Stimulated activated CD8-positive, alpha-beta memory T cell treated with anti-CD3 and anti-CD28 coated beads, Interleukin-15, amount 100 ng/mL, for 24 hours (primary cell): Measurements from ENCODE around the gene NSRP1.
"Not testable (repeated sequence)": the region's sequence is repeated elsewhere in the genome, so short reads cannot be mapped to it uniquely, and the experiment has no call there.

Source experiments
- DNase-seq: peaks from one replicate; pipeline ENCODE4 v3.0.0-alpha.2; 2020; ENCODE audit warnings: low read depth

Gene NSRP1

DNA sequence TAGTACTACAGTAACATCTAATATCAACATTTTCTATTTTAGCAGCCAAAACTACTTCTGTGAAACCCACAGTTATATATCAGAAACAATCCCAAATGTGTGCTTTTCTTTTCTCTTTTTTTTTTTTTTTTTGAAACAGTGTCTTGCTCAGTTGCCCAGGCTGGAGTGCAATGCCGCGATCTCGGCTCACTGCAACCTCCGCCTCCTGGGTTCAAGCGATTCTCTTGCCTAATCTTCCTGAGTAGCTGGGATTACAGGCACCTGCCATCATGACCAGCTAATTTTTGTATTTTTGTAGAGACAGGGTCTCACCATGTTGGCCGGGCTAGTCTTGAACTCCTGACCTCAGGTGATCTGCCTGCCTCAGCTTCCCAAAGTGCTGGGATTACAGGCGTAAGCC lies 2.0 kb downstream of the NSRP1 start:
- not testable (repeated sequence) for DNase-seq

DNA sequence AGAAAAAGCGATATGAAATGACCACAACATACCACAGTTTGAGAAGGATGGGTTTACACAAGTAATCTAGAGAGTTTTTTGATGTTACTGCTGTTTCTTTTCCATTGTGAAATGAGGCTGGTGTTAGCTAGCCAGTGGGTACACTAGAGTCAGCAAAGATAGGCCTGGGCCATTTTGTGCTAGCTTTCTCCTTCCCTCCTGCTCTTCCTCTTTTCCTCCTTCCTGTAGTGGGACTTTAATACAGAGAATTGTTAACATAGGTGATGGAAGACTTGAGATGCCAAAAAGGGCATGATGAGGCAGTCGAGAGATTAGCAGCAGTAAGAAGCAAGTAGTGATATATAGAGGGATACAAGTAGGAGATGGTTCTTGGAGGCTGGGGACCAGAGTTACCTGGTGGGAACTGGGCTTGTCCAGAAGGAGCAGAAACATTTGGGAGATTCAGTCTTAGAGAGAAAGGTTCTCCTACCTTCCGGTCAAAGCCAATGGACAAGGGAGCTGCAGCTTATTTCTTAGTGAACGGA lies 7.7 kb downstream of the NSRP1 start:
- no peak for DNase-seq

- DNase-seq = no peak
These were observed 13.5 kb downstream of the NSRP1 start for GRCh38 chr17:30130121-30130520.

DNA sequence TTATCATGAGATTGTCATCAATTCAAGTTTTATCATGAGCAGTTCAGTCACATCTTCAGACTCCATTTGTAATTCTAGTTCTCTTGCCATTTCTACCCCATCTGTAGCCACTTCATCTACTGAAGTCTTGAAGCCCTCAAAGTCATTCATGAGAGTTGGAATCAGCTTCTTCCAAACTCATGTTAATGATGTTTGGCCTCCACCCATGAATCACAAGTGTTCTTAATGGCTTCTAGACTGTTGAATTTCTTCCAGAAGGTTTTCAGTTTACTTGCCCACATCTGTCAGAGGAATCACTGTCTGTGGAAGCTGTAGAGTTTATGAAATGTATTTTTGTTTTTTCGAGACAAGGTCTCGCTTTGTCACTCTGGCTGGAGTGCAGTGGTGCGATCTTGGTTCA lies 16.0 kb downstream of the NSRP1 start:
- DNase-seq = no peak

- no peak for DNase-seq
These were observed 16.6 kb downstream of the NSRP1 start for GRCh38 chr17:30133197-30133596.

DNA sequence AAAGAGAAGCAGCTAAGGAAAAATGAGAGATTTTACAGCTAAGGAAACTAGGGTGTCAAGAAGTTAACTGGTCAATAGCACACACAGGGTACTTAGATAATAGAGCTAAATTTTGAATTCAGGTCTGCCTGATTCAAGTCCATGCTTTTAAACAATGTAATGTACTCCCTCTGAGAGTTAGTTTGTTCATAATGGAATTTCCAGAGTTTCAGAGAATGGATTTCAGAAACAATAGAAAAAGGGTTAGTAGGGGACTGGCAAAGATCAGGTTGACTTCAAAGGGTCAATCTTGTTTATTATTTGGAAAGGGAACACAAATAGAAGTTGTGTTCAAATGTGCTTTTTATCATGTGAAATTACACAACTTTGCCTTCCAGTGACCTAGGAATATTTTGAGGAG lies 17.9 kb downstream of the NSRP1 start:
- DNase-seq = no peak

DNA sequence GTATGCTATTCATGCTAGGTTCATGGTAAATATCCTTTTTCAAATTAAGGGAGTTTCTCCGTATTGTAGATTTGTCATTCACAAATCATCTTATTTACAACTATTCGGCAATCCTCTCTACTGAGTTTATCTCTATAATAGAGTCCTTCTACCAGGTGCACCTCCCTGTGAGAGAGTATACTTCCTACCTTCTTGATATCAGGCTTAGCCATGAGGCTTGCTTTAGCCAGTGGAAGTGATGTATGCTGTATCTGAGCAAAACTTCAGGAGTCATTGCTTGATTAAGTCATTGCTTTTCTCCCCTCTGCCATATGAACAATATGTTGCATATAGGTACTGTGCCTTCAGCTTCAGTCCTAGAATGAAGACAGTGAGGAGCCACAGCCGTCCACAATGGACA lies 20.5 kb downstream of the NSRP1 start:
- no peak for DNase-seq

GRCh38 chr17:30147860-30148259 lies 31.2 kb downstream of the NSRP1 start:
- not testable (repeated sequence) for DNase-seq

- no peak for DNase-seq
These were observed 31.8 kb downstream of the NSRP1 start for GRCh38 chr17:30148376-30148775.

GRCh38 chr17:30151471-30151870 lies 34.9 kb downstream of the NSRP1 start:
- DNase-seq = no peak

DNA sequence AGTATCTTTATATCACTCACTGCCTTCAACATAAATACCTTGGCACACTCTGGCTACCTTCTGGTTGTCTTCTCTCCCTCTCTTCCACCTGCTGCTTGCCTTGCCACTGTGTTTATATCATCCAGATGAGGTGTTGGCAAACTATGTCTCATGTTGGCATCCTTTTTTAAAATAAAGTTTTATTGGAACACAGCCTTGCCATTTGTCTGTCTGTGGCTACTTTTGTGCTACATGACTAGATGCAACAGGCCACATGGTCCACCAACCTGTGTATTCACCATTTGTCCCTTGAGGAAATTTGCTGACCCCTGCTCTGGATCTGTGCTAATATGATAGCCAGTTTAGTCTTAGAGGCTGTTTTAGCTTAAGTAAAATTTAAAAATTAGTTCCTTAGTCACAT lies 36.8 kb downstream of the NSRP1 start:
- no peak for DNase-seq

DNA sequence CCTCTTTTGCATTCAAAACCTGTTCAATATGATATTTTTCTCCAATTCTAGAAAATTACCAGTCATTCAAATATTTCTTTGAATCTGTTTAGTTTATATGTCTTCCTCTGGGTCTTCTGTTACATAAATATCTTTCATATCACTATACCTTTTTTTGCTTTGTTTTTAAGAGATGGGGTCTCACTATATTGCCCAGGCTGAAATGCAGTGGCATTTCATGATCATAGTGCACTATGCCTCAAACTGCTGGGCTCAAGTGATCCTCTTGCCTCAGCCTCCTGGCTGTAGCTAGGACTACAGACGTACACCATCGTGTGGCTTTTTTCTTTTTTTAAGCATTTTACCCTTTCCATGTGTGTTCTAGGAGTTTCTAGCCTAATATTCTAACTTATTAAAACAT lies 38.8 kb downstream of the NSRP1 start:
- DNase-seq = no peak

GRCh38 chr17:30158896-30159625 lies 42.4 kb downstream of the NSRP1 start:
- DNase-seq = no peak

DNA sequence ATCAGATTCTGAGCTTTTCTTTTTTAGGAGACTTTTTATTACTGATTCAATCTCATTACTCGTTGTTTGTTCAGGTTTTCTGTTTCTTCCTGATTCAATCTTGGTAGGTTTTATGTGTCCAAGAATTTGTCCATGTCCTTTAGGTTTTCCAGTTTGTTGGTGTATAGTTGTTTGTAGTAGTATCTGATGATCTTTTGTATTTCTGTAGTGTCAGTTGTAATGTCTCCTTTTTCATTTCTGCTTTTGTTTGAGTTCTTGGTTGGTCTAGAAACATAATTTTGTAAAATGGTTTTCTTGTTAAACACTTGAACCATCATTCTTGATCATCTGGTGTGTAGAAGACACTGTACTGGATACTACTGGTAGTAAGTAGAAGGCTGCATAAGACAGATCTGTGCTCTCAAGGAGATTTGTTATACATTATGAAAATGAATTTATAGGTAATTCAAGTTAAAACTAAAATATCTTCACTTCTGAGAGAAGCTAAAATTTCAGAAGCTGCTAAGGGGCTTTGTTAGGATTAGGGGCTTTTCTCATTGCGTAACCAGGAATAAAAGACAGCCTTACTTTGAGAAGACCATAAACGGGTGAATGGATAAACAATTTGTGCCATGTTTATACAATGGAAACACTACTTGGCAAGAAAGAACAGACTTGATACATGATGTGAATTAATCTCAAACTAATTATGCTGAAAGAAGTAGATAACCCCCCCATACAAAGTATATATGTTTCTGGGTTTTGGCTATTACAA lies 44.0 kb downstream of the NSRP1 start:
- DNase-seq = no peak

GRCh38 chr17:30161601-30162000 lies 45.0 kb downstream of the NSRP1 start:
- DNase-seq = no peak

DNA sequence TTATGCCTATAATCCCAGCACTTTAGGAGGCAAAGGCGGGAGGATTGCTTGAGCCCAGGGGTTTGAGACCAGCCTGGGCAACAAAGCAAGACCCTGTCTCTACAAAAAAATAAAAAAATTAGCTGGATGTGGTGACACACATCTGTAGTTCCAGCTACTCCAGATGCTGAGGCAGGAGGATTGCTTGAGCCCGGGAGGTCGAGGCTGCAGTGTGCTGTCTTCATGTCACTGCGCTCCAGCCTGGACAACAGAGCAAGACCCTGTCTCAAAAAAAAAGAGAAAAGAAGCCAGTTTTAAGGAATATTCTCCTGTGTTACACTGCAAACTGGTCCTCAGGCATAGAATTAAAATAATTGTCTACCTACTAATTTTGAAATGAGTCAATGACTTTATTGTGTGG lies 47.9 kb downstream of the NSRP1 start:
- no peak for DNase-seq

DNA sequence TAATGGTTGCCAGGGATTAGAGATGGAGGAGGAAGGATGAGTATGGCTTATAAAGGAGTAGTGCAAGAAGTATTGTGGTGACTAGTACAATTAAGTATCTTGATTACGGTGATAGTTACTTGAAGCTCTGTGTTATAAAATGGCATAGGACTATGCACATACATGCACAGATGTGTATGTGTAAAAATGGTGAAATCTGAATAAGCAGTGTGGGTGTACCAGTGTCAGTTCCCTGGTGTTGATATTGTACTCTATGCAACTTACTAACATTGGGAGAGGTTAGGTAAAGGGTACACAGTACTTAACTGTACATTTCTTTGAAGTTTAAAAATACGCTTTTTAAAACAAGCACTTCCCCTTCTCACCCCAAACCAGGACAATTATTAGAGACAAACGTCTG lies 48.5 kb downstream of the NSRP1 start:
- DNase-seq = no peak

- no peak for DNase-seq
These were observed 49.3 kb downstream of the NSRP1 start for GRCh38 chr17:30165960-30166359.

- DNase-seq = no peak
These were observed 53.9 kb downstream of the NSRP1 start for GRCh38 chr17:30170415-30170987.

DNA sequence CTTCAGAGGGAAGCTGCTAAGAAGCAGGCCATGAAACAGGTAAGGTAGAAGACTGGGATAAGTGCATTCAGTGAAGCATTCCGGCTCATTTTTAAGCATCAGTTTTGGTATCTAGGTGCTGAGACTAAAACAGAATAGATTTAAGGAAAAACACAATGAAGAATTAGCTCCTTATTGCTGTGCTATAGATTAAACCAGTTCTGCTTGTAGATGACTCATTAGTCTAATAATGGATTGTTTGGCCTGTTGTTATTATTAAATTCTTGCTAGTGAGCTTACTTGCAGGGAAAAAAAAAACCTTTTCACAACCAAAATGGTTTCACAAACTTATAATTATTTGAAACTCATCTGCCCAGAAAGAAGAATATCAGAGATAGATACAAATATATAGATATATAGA lies 55.9 kb downstream of the NSRP1 start:
- DNase-seq = no peak

DNA sequence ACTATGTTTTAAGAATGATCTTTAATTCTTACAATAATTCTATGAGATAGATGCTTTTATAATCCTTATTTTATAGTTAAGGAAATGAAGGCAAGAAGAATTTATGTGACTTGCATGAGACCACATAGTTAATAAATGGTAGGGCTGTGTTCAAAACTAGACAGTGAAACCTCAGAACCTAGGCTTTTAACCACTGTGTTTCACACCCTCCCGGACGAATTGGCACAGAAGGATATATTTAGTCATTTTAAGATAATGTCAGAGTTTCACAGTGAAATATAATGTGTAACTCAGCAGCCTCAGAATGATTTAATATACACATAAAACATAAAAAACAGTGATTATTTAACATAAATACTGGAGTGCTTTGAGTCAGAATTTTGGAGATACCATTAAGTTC lies 57.0 kb downstream of the NSRP1 start:
- no peak for DNase-seq

- no peak for DNase-seq
These were observed 57.9 kb downstream of the NSRP1 start for GRCh38 chr17:30174556-30174955.

GRCh38 chr17:30176855-30177254 lies 60.2 kb downstream of the NSRP1 start:
- no peak for DNase-seq
